WTC11 (cell line): ENCODE results near the gene SCYGR4. TPM values are rescaled to one million over a fixed set of nuclear protein-coding genes. Genes with fewer than 3 reads are reported as not detected.

Experiments
- ATAC-seq: fragments of 200-7000 bp; cut with Tn5 transposase; 2 replicates; pipeline ENCODE4 v1.10.0; 2021; ENCODE audit warnings: mild to moderate bottlenecking, moderate library complexity
- CTCF ChIA-PET: fragments of 300-600 bp; sonication (Branson Sonifier 250); formaldehyde crosslinking; loops from one replicate; lab custom pipeline; 2021; ENCODE audit warnings: antibody characterized with exemption; lab: Charles Lee
- POLR2A ChIA-PET: fragments of 350-600 bp; sonication (Branson Sonifier 250); formaldehyde crosslinking; loops from one replicate; lab custom pipeline; 2021; ENCODE audit warnings: antibody characterized with exemption; lab: Charles Lee
- DNase-seq: peaks from one replicate; pipeline ENCODE4 v3.0.0; 2021; ENCODE audit warnings: low spot score
- H3K27ac Mint-ChIP-seq: 2 replicates; pipeline ENCODE4 v1.8.0; 2021; ENCODE audit warnings: mixed read lengths
- H3K27me3 Mint-ChIP-seq: 2 replicates; pipeline ENCODE4 v1.8.0; 2021; ENCODE audit warnings: low read depth, mild to moderate bottlenecking, moderate library complexity, mixed read lengths
- H3K36me3 Mint-ChIP-seq: 2 replicates; pipeline ENCODE4 v1.8.0; 2021; ENCODE audit warnings: mixed read lengths
- H3K4me1 Mint-ChIP-seq: 2 replicates; pipeline ENCODE4 v1.8.0; 2022; ENCODE audit warnings: mixed read lengths
- H3K4me3 Mint-ChIP-seq: 2 replicates; pipeline ENCODE4 v1.8.0; 2021; ENCODE audit warnings: mild to moderate bottlenecking, moderate library complexity, mixed read lengths
- H3K9me3 Mint-ChIP-seq: 2 replicates; pipeline ENCODE4 v1.8.0; 2021; ENCODE audit warnings: mixed read lengths
- ELF4 ChIP-seq: sonication (generic); formaldehyde crosslinking; IDR thresholded peaks from 2 replicates; pipeline ENCODE4 v1.8.1; 2022; ENCODE audit warnings: low read depth, mild to moderate bottlenecking, moderate library complexity, missing genetic modification reagents
- ESRRA ChIP-seq: sonication (generic); formaldehyde crosslinking; IDR thresholded peaks from 2 replicates; pipeline ENCODE4 v1.8.1; 2022; ENCODE audit warnings: mild to moderate bottlenecking, missing genetic modification reagents, borderline replicate concordance
- MYBL2 ChIP-seq: sonication (generic); formaldehyde crosslinking; IDR thresholded peaks from 2 replicates; pipeline ENCODE4 v1.8.1; 2023; ENCODE audit warnings: mild to moderate bottlenecking, moderate library complexity, missing genetic modification reagents
- NFYB ChIP-seq: sonication (generic); formaldehyde crosslinking; conservative IDR thresholded peaks from 2 replicates; pipeline ENCODE4 v1.8.0; 2022; ENCODE audit warnings: low read depth, missing genetic modification reagents
- NR1H2 ChIP-seq: sonication (generic); formaldehyde crosslinking; IDR thresholded peaks from 2 replicates; pipeline ENCODE4 v1.9.0; 2021; ENCODE audit warnings: mild to moderate bottlenecking, moderate library complexity, missing genetic modification reagents
- NR3C1 ChIP-seq: sonication (generic); formaldehyde crosslinking; conservative IDR thresholded peaks from 2 replicates; pipeline ENCODE4 v1.8.1; 2023; ENCODE audit warnings: low read depth, mild to moderate bottlenecking, missing genetic modification reagents
- TP53 ChIP-seq: sonication (generic); formaldehyde crosslinking; IDR thresholded peaks from 2 replicates; pipeline ENCODE4 v1.8.1; 2023; ENCODE audit warnings: mild to moderate bottlenecking, missing genetic modification reagents
- ZNF138 ChIP-seq: sonication (generic); formaldehyde crosslinking; conservative IDR thresholded peaks from 2 replicates; pipeline ENCODE4 v1.8.1; 2022; ENCODE audit warnings: mild to moderate bottlenecking, moderate library complexity, missing genetic modification reagents
- ZNF263 ChIP-seq: sonication (generic); formaldehyde crosslinking; IDR thresholded peaks from 2 replicates; pipeline ENCODE4 v1.8.1; 2022; ENCODE audit warnings: low read depth, mild to moderate bottlenecking, moderate library complexity, missing genetic modification reagents
- total RNA-seq: library from RNA; stranded (reverse); gene quantifications from 3 replicates; pipeline ENCODE4 v1.2.3, GENCODE V29; 2021
- TF ChIP-seq, protein P1 (sequence below): fragments of 250-450 bp; sonication (Bioruptor Pico); IDR thresholded peaks from 2 replicates; pipeline ENCODE4 v1.9.0; 2021; ENCODE audit warnings: mild to moderate bottlenecking, borderline replicate concordance
- TF ChIP-seq, protein P2 (sequence below): sonication (generic); formaldehyde crosslinking; IDR thresholded peaks from 2 replicates; pipeline ENCODE4 v1.8.1; 2023; ENCODE audit warnings: mild to moderate bottlenecking, moderate library complexity, missing genetic modification reagents
- TF ChIP-seq, protein P3 (sequence below): sonication (generic); formaldehyde crosslinking; IDR thresholded peaks from 2 replicates; pipeline ENCODE4 v1.8.1; 2023; ENCODE audit warnings: mild to moderate bottlenecking, missing genetic modification reagents
- TF ChIP-seq, protein P4 (sequence below): sonication (generic); formaldehyde crosslinking; IDR thresholded peaks from 2 replicates; pipeline ENCODE4 v1.8.0; 2023; ENCODE audit warnings: missing genetic modification reagents
- TF ChIP-seq, protein P5 (sequence below): sonication (generic); formaldehyde crosslinking; IDR thresholded peaks from 2 replicates; pipeline ENCODE4 v1.8.1; 2022; ENCODE audit warnings: missing genetic modification reagents, borderline replicate concordance
- TF ChIP-seq, protein P6 (sequence below): fragments of 250-450 bp; sonication (Bioruptor Pico); IDR thresholded peaks from 2 replicates; pipeline ENCODE4 v1.8.0; 2021; ENCODE audit warnings: mild to moderate bottlenecking
- TF ChIP-seq, protein P7 (sequence below): fragments of 250-450 bp; sonication (Bioruptor Pico); IDR thresholded peaks from 2 replicates; pipeline ENCODE4 v2.1.2; 2022; ENCODE audit warnings: mild to moderate bottlenecking, moderate library complexity
- TF ChIP-seq, protein P8 (sequence below): sonication (generic); formaldehyde crosslinking; conservative IDR thresholded peaks from 2 replicates; pipeline ENCODE4 v1.8.1; 2022; ENCODE audit warnings: mild to moderate bottlenecking, missing genetic modification reagents
- TF ChIP-seq, protein P9 (sequence below): sonication (generic); formaldehyde crosslinking; IDR thresholded peaks from 2 replicates; pipeline ENCODE4 v1.8.1; 2023; ENCODE audit warnings: mild to moderate bottlenecking, missing genetic modification reagents, moderate library complexity

Gene SCYGR4
- total RNA-seq, 1 experiment from 2014 or later: not detected

DNA sequence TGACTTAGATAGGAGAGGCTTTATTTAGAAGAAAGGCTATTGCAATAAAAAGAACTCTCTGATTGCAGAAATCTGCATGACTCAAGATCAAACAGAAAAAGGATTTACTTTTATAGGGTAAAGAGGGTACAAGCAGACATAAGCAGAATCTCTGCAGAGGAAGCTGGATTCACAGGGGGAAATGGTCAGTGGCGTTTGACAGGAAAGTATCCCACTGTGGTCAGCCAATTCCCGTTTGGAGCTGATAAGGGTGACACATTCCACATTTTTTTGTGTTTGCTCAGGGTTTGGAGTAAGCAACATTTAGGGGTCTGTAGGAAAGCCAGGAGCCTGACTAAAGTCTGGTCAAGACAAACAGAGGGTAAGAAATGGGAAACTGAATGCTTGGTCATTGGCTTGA, 25.4 kb downstream of the SCYGR4 start:
- ATAC-seq: no peak
- TF ChIP-seq, protein P1, sequence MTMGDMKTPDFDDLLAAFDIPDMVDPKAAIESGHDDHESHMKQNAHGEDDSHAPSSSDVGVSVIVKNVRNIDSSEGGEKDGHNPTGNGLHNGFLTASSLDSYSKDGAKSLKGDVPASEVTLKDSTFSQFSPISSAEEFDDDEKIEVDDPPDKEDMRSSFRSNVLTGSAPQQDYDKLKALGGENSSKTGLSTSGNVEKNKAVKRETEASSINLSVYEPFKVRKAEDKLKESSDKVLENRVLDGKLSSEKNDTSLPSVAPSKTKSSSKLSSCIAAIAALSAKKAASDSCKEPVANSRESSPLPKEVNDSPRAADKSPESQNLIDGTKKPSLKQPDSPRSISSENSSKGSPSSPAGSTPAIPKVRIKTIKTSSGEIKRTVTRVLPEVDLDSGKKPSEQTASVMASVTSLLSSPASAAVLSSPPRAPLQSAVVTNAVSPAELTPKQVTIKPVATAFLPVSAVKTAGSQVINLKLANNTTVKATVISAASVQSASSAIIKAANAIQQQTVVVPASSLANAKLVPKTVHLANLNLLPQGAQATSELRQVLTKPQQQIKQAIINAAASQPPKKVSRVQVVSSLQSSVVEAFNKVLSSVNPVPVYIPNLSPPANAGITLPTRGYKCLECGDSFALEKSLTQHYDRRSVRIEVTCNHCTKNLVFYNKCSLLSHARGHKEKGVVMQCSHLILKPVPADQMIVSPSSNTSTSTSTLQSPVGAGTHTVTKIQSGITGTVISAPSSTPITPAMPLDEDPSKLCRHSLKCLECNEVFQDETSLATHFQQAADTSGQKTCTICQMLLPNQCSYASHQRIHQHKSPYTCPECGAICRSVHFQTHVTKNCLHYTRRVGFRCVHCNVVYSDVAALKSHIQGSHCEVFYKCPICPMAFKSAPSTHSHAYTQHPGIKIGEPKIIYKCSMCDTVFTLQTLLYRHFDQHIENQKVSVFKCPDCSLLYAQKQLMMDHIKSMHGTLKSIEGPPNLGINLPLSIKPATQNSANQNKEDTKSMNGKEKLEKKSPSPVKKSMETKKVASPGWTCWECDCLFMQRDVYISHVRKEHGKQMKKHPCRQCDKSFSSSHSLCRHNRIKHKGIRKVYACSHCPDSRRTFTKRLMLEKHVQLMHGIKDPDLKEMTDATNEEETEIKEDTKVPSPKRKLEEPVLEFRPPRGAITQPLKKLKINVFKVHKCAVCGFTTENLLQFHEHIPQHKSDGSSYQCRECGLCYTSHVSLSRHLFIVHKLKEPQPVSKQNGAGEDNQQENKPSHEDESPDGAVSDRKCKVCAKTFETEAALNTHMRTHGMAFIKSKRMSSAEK (CRISPR knock-in tag): no peak
- TF ChIP-seq NR3C1 (CRISPR knock-in tag) (no peak), ZNF263 (CRISPR knock-in tag) (no peak), ELF4 (no peak), ZNF138 (CRISPR knock-in tag) (no peak), TP53 (no peak), NR1H2 (no peak), ESRRA (CRISPR knock-in tag) (no peak), MYBL2 (CRISPR knock-in tag) (no peak), NFYB (CRISPR knock-in tag) (no peak)
- TF ChIP-seq, protein P2, sequence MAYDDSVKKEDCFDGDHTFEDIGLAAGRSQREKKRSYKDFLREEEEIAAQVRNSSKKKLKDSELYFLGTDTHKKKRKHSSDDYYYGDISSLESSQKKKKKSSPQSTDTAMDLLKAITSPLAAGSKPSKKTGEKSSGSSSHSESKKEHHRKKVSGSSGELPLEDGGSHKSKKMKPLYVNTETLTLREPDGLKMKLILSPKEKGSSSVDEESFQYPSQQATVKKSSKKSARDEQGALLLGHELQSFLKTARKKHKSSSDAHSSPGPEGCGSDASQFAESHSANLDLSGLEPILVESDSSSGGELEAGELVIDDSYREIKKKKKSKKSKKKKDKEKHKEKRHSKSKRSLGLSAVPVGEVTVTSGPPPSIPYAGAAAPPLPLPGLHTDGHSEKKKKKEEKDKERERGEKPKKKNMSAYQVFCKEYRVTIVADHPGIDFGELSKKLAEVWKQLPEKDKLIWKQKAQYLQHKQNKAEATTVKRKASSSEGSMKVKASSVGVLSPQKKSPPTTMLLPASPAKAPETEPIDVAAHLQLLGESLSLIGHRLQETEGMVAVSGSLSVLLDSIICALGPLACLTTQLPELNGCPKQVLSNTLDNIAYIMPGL (CRISPR knock-in tag): no peak
- TF ChIP-seq, protein P3, sequence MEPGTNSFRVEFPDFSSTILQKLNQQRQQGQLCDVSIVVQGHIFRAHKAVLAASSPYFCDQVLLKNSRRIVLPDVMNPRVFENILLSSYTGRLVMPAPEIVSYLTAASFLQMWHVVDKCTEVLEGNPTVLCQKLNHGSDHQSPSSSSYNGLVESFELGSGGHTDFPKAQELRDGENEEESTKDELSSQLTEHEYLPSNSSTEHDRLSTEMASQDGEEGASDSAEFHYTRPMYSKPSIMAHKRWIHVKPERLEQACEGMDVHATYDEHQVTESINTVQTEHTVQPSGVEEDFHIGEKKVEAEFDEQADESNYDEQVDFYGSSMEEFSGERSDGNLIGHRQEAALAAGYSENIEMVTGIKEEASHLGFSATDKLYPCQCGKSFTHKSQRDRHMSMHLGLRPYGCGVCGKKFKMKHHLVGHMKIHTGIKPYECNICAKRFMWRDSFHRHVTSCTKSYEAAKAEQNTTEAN (CRISPR knock-in tag): no peak
- TF ChIP-seq, protein P4, sequence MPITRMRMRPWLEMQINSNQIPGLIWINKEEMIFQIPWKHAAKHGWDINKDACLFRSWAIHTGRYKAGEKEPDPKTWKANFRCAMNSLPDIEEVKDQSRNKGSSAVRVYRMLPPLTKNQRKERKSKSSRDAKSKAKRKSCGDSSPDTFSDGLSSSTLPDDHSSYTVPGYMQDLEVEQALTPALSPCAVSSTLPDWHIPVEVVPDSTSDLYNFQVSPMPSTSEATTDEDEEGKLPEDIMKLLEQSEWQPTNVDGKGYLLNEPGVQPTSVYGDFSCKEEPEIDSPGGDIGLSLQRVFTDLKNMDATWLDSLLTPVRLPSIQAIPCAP (CRISPR knock-in tag): no peak
- TF ChIP-seq, protein P5, sequence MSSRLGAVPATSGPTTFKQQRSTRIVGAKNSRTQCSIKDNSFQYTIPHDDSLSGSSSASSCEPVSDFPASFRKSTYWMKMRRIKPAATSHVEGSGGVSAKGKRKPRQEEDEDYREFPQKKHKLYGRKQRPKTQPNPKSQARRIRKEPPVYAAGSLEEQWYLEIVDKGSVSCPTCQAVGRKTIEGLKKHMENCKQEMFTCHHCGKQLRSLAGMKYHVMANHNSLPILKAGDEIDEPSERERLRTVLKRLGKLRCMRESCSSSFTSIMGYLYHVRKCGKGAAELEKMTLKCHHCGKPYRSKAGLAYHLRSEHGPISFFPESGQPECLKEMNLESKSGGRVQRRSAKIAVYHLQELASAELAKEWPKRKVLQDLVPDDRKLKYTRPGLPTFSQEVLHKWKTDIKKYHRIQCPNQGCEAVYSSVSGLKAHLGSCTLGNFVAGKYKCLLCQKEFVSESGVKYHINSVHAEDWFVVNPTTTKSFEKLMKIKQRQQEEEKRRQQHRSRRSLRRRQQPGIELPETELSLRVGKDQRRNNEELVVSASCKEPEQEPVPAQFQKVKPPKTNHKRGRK: no peak
- TF ChIP-seq, protein P6, sequence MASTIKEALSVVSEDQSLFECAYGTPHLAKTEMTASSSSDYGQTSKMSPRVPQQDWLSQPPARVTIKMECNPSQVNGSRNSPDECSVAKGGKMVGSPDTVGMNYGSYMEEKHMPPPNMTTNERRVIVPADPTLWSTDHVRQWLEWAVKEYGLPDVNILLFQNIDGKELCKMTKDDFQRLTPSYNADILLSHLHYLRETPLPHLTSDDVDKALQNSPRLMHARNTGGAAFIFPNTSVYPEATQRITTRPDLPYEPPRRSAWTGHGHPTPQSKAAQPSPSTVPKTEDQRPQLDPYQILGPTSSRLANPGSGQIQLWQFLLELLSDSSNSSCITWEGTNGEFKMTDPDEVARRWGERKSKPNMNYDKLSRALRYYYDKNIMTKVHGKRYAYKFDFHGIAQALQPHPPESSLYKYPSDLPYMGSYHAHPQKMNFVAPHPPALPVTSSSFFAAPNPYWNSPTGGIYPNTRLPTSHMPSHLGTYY (CRISPR knock-in tag): no peak
- TF ChIP-seq, protein P7, sequence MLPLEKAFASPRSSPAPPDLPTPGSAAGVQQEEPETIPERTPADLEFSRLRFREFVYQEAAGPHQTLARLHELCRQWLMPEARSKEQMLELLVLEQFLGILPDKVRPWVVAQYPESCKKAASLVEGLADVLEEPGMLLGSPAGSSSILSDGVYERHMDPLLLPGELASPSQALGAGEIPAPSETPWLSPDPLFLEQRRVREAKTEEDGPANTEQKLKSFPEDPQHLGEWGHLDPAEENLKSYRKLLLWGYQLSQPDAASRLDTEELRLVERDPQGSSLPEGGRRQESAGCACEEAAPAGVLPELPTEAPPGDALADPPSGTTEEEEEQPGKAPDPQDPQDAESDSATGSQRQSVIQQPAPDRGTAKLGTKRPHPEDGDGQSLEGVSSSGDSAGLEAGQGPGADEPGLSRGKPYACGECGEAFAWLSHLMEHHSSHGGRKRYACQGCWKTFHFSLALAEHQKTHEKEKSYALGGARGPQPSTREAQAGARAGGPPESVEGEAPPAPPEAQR (CRISPR knock-in tag): no peak
- TF ChIP-seq, protein P8, sequence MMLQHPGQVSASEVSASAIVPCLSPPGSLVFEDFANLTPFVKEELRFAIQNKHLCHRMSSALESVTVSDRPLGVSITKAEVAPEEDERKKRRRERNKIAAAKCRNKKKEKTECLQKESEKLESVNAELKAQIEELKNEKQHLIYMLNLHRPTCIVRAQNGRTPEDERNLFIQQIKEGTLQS: no peak
- TF ChIP-seq, protein P9, sequence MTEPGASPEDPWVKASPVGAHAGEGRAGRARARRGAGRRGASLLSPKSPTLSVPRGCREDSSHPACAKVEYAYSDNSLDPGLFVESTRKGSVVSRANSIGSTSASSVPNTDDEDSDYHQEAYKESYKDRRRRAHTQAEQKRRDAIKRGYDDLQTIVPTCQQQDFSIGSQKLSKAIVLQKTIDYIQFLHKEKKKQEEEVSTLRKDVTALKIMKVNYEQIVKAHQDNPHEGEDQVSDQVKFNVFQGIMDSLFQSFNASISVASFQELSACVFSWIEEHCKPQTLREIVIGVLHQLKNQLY (CRISPR knock-in tag): no peak
- TF ChIP-seq, all 79 proteins: peak for 0
- ChIA-PET CTCF (interaction anchor here (1.0 kb wide), 2 partner anchors 15 to 16 kb away, joined by 3 read pairs; no protein-coding TSS in a partner anchor), POLR2A (no interaction called here)
- no peak for DNase-seq
- no peaks in the 10 kb centered on the region for H3K27me3 Mint-ChIP-seq
- H3K36me3 Mint-ChIP-seq: no peaks in the 10 kb centered on the region
- no peak overlapping the region for H3K27ac Mint-ChIP-seq
- no peak overlapping the region for H3K4me3 Mint-ChIP-seq
- no peaks in the 10 kb centered on the region for H3K4me1 Mint-ChIP-seq
- H3K9me3 Mint-ChIP-seq: no peaks in the 10 kb centered on the region
